Pancreas (tissue), 10 donors: ENCODE measurements around the gene PRKCA. TPM values are rescaled to one million over a fixed set of nuclear protein-coding genes. Genes with fewer than 3 reads are reported as not detected.
"Not testable (repeated sequence)": the region's sequence is repeated elsewhere in the genome, so short reads cannot be mapped to it uniquely, and the experiment has no call there.

Source experiments
- ATAC-seq, 4 donors: fragments of 200-7000 bp; cut with Tn5 transposase; one replicate each; pipeline versions ENCODE4 v1.8.0 to v1.9.1; 2020; ENCODE audit warnings: mild to moderate bottlenecking in 4 of 4, moderate library complexity in 4 of 4
- DNase-seq, 6 donors: peaks; one replicate each; pipeline ENCODE4 v3.0.0-alpha.2; 2020
- FAIRE-seq: peaks from 2 replicates; lab custom pipeline; 2012; peaks lifted over from hg19 to GRCh38; lab: Jason Lieb, UNC
- H3K27ac ChIP-seq, 4 donors: fragments of 200-600 bp; sonication (generic); 1 replicate in 3 of 4; 2 replicates in 1 of 4; pipeline versions ENCODE4 v1.5.0 to v1.8.0; 2020
- H3K27me3 ChIP-seq, 4 donors: fragments of 200-600 bp; one replicate each; pipeline ENCODE4 v1.8.0; 2021
- H3K36me3 ChIP-seq, 3 donors: fragments of 200-600 bp; sonication (generic) in 1 of 3; one replicate each; pipeline versions ENCODE4 v1.5.0 to v1.8.0; 2020 to 2021
- H3K4me1 ChIP-seq, 3 donors: fragments of 200-600 bp; one replicate each; pipeline ENCODE4 v1.8.0; 2021
- H3K4me3 ChIP-seq, 4 donors: fragments of 200-600 bp; sonication (generic) in 2 of 4; one replicate each; pipeline versions ENCODE4 v1.5.0 to v1.8.0; 2020 to 2021
- H3K9me3 ChIP-seq, 4 donors: fragments of 200-600 bp; one replicate each; pipeline ENCODE4 v1.8.0; 2021
- WGBS, 2 donors: extraction: QIAGEN DNeasy Blood & Tissue Kit; methylation state at CpG; one replicate each; pipeline ENCODE4 v1.1.7; 2013; 5-methylcytosine and 5-hydroxymethylcytosine counted together
- intact Hi-C, 3 donors: fragments of 100-400 bp; cut with DNase I; formaldehyde crosslinking; loops; one replicate each; pipeline versions ENCODE4 v1.11.1 to v1.14.2; 2022
- polyA plus RNA-seq, 2 donors: library from polyadenylated mRNA; stranded (reverse); fragments of 200-250 nt; gene quantifications; one replicate each; pipeline ENCODE4 v1.2.3, GENCODE V29; 2013
- total RNA-seq, 6 donors: library from RNA; stranded (reverse); fragmentation: NEBNext Ultra II Directional in 4 of 6; extraction: Animal tissue kit (Norgen Biotek cat#: 25700) in 4 of 6; gene quantifications; one replicate each; pipeline versions ENCODE4 v1.2.1 to v1.2.4, GENCODE V29; 2021 to 2023
- TF ChIP-seq, protein P1 (sequence below), 4 donors: fragments of 200-600 bp; sonication (generic) in 3 of 4; IDR thresholded peaks; one replicate each; pipeline versions ENCODE4 v1.5.0 to v1.8.0; 2021; ENCODE audit warnings: antibody characterized with exemption in 4 of 4
- donor health status: healthy with polysubstance abuse.
- donor health status: DM: no; HTN: no; CAD: no; lungs with moderate emphysema.
- donor health status: DM: no; HTN: no; CAD: no.
- donor health status: control.
- donor health status: control.
- donor health status: Bipolar disorder and iron deficiency.
- donor health status: DM: yes; HTN: yes; CAD: no.
- donor health status: DM: no; HTN: no; CAD: no.
- donor health status: DM: no; HTN: no; CAD: no.
- donor health status: DM: yes; HTN: yes; CAD: no.

PRKCA gene
- total and polyA plus RNA-seq, 8 donors = 3.5 to 22.3 (median 10.2) TPM

GRCh38 chr17:66395961-66396360 is 93.5 kb downstream of the PRKCA start:
- intact Hi-C loops = no loop called here
- DNase-seq = no peak
- Histone ChIP-seq H3K27ac (no peak overlapping the region), H3K4me1 (peaks cover 0 to 16% (median 0%) of the 10 kb centered on the region in 3 donors), H3K9me3 (no peaks in the 10 kb centered on the region), H3K27me3 (no peaks in the 10 kb centered on the region), H3K4me3 (no peak overlapping the region), H3K36me3 (no peaks in the 10 kb centered on the region)
- no peak for FAIRE-seq
- no peak for ATAC-seq
- TF ChIP-seq, protein P1, sequence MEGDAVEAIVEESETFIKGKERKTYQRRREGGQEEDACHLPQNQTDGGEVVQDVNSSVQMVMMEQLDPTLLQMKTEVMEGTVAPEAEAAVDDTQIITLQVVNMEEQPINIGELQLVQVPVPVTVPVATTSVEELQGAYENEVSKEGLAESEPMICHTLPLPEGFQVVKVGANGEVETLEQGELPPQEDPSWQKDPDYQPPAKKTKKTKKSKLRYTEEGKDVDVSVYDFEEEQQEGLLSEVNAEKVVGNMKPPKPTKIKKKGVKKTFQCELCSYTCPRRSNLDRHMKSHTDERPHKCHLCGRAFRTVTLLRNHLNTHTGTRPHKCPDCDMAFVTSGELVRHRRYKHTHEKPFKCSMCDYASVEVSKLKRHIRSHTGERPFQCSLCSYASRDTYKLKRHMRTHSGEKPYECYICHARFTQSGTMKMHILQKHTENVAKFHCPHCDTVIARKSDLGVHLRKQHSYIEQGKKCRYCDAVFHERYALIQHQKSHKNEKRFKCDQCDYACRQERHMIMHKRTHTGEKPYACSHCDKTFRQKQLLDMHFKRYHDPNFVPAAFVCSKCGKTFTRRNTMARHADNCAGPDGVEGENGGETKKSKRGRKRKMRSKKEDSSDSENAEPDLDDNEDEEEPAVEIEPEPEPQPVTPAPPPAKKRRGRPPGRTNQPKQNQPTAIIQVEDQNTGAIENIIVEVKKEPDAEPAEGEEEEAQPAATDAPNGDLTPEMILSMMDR (IDR thresholded peaks at IDR 0.05) = no peak

GRCh38 chr17:66397486-66397885 is 95.1 kb downstream of the PRKCA start:
- TF ChIP-seq, protein P1 (IDR thresholded peaks at IDR 0.05) = no peak
- WGBS, 2 donors = 72 to 77% methylated on average over 3 of the region's 3 CpGs
- Histone ChIP-seq H3K27me3 (no peaks in the 10 kb centered on the region), H3K4me3 (no peak overlapping the region), H3K9me3 (no peaks in the 10 kb centered on the region), H3K36me3 (no peaks in the 10 kb centered on the region), H3K4me1 (peaks cover 0 to 16% (median 0%) of the 10 kb centered on the region in 3 donors), H3K27ac (no peak overlapping the region)
- no peak for ATAC-seq
- intact Hi-C loops = no loop called here
- no peak for FAIRE-seq
- DNase-seq = no peak

DNA sequence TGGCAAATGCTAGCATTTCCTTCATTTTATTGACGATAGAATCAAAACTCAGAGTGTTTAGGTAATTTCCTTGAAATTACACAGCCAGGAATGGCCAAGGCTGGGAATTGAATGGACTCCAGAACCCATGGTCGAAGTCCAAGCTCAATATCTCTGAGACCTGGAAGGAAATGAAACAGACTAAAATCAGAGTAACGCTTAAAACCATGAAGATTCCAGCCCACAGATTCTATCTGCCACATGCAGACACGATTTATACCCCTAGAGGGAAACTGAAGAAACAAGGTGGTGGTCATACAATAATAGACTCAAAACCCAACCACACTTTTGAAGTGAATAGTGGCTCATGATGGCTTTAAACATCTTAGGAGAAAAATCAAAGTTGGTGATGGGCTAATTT is 95.6 kb downstream of the PRKCA start:
- DNase-seq (no peak), ATAC-seq (peak in 3 of 4 donors; percentile 32 to 60 (median 38)), FAIRE-seq (no peak)
- Histone ChIP-seq H3K4me1 (peaks cover 0 to 16% (median 0%) of the 10 kb centered on the region in 3 donors), H3K4me3 (no peak overlapping the region), H3K27me3 (no peaks in the 10 kb centered on the region), H3K9me3 (no peaks in the 10 kb centered on the region), H3K36me3 (no peaks in the 10 kb centered on the region), H3K27ac (no peak overlapping the region)
- intact Hi-C loops = no loop called here
- WGBS, 2 donors = 21 to 27% methylated on average over 4 of the region's 4 CpGs
- TF ChIP-seq, protein P1 (IDR thresholded peaks at IDR 0.05) = no peak

DNA sequence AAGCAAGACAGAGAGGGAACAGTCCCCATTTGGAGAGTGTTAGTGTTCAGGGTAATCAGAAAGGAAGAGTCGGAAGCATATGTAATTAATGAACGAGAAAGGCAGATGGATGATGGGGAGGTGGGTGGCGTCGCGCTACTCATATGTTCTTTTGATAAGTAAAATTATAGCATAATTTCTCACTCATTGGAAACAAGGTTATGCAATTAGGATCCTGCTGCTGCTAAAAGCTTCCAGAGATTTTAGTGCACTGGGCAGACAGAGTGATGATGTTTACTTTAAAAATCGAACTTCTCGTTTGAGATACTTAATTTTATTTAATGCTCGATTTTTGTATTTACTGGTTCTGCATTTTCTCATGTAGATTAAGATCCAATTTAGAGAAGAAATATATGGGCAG is 96.2 kb downstream of the PRKCA start:
- intact Hi-C loops = no loop called here
- FAIRE-seq = no peak

DNA sequence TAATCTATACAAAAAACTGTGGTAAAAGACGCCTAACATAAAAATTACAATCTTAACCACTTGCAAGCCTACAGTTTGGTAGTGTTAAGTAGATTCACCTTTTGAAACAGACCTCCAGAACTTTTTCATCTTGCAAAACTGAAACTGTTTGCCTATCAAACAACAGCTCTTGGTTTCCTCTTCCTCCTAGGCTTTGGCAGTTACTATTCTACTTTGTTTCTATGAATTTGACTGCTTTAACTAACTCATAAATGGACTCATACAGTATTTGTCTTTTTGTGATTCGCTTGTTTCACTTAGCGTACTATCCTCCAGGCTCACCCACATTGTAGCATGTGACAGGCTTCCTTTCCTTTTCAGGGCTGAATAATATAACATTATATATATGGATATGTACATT is 97.0 kb downstream of the PRKCA start:
- intact Hi-C loops = no loop called here
- Histone ChIP-seq H3K9me3 (no peaks in the 10 kb centered on the region), H3K4me1 (peaks cover 0 to 16% (median 2%) of the 10 kb centered on the region in 3 donors), H3K4me3 (no peak overlapping the region), H3K27me3 (no peaks in the 10 kb centered on the region), H3K36me3 (no peaks in the 10 kb centered on the region), H3K27ac (no peak overlapping the region)
- no peak for FAIRE-seq
- TF ChIP-seq, protein P1 (IDR thresholded peaks at IDR 0.05) = no peak
- DNase-seq = no peak
- WGBS, 2 donors = 93 to 96% methylated on average over 3 of the region's 3 CpGs
- ATAC-seq = no peak

More for the DNA sequence above, 96.2 kb downstream of the PRKCA start:
- no peak overlapping the region for H3K27ac ChIP-seq
- TF ChIP-seq, protein P1 (IDR thresholded peaks at IDR 0.05) = no peak
- 63 to 68% methylated on average over 8 of the region's 8 CpGs for WGBS, 2 donors
- H3K4me1 ChIP-seq = peaks cover 0 to 16% (median 0%) of the 10 kb centered on the region in 3 donors
- ATAC-seq (no peak), DNase-seq (no peak)
- H3K36me3 ChIP-seq = no peaks in the 10 kb centered on the region
- H3K27me3 ChIP-seq = no peaks in the 10 kb centered on the region
- H3K4me3 ChIP-seq = no peak overlapping the region
- no peaks in the 10 kb centered on the region for H3K9me3 ChIP-seq

GRCh38 chr17:66400041-66400688 is 97.8 kb downstream of the PRKCA start:
- peaks cover 0 to 16% (median 4%) of the 10 kb centered on the region in 3 donors for H3K4me1 ChIP-seq
- H3K27ac ChIP-seq, DNase-seq, ATAC-seq, intact Hi-C loops, FAIRE-seq, H3K4me3 ChIP-seq, H3K9me3 ChIP-seq, H3K27me3 ChIP-seq, H3K36me3 ChIP-seq: not testable (repeated sequence)
- WGBS, 2 donors = 93 to 97% methylated on average over 11 of the region's 11 CpGs
